Dedifferentiated amniotic fluid mesenchymal stem cell (primary cell): Measurements from ENCODE around the gene MYCN.
"Not testable (repeated sequence)": the region's sequence is repeated elsewhere in the genome, so short reads cannot be mapped to it uniquely, and the experiment has no call there.

Experiments used
- DNase-seq: peaks from one replicate; pipeline ENCODE4 v3.0.0-alpha.2; 2016; ENCODE audit errors: extremely low spot score

Gene MYCN

DNA sequence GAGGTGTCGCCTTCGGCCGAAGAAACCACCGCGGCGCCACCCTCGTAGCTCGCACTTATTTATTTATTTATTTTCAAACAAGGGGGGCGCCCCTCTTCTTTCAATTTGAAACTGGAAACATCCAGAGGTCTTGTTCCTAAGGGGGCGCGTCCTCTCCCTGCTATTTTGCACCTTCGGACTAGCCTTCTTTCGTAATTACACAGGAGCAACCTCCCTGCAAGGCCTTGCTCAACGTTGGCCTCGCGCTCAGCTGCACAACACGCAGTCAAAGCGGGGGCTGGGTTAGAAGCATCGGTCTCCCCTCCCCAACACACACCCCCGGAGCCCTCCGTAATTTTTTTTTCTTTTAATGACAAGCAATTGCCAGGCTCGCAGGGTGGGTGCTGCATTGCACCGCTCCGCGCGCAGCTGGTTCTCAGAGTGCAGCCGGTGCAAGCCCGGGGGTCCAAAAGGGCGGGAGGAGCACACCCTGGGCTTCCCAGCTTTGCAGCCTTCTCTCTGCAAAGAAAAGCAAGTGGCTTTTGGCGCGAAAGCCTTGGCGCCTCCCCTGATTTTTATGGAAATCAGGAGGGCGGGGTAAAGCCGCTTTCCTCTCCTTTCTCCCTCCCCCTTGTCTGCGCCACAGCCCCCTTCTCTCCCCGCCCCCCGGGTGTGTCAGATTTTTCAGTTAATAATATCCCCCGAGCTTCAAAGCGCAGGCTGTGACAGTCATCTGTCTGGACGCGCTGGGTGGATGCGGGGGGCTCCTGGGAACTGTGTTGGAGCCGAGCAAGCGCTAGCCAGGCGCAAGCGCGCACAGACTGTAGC is at the start of gene MYCN:
TSS of gene MYCN (plus strand) at position 697 of the 807 bp plus-strand sequence. CDS start 1,515 bp downstream, outside the sequence.
- DNase-seq: no peak

DNA sequence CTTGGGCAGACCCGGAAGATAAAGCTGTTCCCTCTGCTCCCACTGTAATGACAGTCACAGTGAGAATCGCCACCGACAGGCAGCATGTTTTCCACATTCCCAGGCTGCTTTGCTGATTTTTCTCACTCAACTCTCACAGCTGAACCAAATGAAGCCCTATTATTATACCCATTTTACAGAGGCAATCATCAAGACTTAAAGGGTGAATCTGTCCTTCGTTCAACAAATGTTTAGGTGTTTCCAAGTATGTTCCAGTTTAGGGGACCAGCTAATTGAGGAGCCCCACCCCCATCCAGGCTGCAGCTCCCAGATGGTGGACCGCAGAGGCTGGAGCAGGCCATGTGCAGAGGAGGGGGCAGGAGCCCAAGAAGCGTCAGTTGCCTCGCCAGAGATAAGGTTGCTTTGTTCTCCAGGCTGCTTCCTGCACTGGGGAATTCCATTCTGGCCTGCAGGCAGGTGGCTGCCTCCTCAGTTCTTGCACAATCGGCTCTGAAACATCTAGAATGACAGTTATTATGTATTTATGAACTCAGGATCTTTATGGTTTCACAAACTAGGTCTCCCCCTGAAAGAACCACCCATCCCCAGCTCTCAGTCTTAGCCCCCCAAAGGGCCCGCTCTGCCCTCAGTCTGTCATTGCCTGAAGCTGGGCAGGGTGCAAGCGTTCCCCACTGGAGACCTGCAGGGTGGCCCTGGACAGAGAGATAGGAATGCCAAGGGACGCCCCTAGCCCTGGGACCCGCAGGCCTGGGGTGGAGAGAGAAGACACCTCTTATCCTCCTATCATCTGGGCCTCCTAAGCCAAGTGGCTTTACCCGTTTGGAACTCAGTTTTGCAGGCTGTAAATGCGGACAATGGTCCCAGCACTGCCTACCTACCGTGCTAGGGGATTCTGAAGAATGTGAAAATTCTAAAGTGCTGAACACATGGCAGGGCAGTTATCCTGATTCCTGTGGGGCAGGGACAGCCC is 49.1 kb upstream of the MYCN start:
- DNase-seq: no peak

DNA sequence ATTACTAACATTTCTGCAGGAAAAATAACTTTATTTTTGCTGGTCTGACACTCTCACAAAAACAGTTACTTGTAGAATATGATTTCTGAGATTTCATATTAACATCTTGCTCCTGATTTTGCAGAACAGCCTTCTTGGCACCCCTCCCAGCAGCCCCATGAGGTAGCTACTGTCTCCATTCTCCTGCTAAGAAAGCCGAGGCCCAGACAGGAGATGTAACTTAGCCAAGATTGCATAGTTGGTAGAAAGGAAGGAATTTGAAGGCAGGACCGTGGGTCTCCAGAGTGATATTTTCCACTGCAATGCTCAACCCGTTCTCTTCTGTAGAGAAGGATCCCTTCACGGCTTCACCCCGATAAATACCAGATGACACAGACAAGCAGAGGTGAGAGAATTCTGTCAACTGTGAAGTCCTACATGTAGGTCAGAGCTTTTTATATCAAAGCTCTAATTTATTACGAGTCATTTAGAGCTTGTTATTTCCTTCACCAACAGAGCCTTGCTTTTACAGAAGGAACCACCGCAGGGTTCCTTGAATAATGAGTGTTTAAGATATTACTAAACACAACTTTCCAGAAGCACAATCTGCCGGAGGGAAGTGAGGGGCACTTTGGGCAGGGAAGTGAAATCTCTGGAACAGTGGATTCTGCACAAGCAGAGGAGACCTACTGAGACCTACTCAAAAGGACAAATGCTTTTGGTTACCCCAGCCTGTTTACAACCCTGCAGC is 48.0 kb upstream of the MYCN start:
- no peak for DNase-seq

DNA sequence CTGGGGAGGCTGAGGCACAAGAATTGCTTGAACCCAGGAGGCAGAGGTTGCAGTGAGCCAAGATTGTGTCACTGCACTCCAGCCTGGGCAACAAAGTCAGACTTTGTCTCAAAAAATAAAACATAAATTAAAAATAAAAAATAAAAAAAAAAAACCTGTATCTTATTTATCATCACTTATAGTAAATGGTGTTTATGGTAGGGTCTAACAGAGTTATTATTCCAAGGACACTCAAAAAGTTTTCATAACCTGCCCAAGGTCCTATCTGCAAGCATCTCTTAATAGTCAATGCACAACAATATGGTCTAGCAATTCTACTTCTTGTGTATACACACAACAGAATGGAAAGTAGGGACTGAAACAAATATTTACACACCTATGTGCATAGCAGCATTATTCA is 47.3 kb upstream of the MYCN start:
- no peak for DNase-seq

DNA sequence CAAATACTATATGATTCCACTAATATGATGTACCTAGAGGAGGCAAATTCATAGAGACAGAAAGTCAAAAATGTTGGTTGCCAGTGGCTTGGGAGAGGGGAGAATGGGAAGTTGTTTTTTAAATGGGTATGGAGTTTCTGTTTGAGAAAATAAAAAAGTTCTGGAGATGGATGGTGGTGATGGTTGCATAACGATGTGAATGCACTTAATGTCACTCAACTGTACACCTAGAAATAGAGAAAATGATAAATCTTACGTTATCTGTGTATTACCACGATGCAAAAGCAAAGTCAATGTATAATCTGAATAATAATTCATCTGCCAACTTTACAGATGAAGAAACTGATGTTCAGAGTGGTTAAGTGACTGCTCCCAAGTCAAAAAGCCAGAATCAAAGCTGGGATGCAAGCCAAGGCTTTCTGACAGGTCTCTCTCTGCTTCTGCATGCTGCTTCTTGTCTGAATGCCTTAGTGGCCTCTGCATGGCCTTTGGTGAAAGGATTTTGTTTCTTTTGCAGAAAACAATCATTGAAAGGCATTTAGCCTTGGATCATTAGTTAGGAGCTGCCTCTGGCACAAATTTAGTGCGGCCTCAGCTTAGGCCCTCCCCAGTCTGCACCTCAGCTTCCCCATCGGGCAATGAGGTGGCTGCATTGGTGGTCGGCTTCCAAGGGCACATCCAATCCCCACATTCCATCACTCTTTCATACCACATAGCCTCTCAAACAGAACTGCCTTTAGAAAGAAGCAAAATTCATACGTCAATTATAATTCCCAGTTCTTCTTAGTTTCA is 46.5 kb upstream of the MYCN start:
- no peak for DNase-seq

DNA sequence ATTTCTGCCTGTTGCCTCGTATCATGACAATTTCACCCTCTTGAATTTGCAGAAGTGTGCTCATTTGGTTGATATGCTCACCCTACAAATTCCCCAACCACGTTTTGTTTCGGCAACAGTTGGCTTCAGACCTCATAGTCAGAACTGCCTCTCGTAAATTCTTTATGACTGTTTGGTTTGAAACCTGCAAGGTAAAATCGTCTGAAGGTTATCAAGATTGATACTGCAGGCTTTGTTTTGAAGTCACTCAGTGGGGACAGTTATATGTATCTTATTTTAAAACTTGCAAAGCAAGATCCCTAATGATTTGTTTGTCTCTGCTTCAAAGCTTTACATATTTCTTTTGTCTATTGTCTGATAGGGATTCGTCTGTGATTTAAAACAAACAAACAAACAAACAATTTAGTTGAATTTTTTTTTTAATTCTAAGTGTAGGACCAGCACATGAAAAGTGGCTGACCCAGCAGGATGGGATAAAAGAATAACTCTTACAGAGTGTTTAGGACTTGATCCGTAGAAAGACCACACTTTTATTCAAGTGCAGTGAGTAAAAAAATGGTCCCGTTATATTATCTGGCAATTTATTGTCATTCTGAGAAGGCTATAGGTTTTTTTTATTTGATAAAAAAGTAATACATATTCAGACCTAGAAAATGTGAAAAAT is 45.7 kb upstream of the MYCN start:
- DNase-seq: no peak

DNA sequence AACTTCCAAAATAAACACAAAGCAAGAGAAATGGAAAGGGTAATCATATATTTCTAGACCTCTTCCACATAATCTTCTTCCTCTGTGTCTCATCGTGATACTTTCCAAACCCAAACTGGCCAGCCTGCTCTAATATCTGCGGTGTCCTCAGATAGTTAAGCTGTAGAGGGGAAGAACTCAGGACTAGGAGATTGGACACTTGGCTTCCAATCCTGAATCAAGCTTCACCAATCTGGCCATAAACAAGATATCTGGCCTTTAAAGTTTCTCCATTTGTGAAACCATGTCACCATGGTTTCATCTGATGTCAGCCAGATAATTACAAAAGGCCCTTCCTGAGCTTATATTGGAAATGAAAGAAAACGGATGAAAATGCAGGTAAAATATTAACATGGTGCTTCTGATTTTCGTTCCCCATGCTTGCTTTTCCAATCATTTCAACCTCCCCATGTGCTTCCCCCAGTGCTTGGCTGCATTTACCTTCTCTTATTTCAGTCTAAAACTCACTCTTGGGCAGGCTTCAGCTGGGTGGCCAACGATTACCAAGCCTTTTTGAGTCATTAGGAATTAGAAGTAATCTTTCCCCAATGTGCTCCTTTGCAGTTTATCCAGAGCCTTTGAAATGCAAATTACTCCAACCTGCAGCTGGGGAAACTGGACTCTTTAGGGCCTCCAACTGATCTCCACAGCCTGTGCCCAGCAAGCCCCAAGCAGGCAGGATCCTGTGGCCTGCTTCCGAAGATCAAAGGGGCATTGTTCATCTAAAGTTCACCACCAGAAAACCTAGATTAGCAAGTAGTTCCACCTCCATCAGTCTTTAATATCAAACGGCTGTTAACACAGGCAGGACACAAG is 44.5 kb upstream of the MYCN start:
- DNase-seq: no peak

DNA sequence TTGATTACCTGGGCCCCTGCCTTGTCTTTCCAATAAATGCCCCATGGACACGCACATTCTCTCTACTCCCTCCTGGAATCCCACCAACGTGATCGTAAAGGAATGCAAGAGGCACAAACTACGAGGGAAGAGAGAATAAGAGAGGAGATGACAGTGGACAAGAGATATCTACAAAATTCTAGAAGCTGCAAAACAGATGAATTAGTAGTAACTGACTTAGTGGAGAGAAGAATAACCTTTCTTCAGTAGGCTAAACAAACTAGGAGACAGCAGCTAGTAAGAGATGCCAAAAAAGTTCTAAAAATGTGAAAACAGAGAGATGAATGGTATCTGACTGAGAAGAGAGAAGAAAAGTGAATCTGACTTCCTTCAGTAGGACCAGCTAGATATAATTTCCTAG is 43.5 kb upstream of the MYCN start:
- no peak for DNase-seq

DNA sequence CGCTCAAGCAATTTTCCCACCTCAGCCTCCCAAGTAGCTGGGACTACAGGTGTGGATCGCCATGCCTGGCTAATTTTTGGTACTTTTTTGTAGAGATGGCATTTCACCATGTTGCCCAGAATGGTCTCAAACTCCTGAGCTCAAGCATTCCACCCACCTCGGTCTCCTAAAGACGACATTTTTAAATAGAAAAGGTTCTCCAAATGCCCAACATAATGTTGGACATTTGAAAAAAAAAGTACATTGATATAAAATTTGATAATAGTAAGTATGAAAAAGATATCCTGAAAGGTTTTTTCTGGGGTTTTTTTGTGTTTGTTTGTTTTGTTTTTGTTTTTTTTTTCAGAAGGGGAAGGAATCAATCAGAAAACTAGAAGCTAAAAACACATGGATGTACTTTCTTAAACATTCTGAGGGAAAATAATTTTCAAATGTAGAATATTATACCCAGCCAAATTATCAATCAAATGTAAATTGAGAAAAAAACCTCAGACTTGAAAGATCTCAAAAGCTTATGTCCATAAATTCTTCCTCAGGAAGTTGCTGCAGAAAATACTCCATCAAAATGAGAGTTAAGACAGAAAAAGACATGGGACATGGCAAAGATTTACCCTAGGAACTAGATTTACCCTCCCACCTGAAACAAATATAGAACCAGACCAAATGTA is 42.8 kb upstream of the MYCN start:
- no peak for DNase-seq

DNA sequence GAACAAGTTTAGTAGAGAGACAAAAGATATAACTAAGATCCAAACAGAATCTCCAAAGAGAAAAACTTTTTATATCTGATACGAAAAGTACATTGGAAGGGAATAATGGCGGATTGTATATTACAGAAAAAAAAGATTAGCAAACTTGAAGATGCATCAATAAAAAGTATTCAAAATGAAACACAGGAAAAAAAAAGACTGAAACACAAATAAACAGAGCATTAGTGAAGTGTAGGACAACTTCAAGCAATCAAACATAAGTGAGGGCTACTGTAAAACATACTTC is 41.1 kb upstream of the MYCN start:
- DNase-seq: no peak

DNA sequence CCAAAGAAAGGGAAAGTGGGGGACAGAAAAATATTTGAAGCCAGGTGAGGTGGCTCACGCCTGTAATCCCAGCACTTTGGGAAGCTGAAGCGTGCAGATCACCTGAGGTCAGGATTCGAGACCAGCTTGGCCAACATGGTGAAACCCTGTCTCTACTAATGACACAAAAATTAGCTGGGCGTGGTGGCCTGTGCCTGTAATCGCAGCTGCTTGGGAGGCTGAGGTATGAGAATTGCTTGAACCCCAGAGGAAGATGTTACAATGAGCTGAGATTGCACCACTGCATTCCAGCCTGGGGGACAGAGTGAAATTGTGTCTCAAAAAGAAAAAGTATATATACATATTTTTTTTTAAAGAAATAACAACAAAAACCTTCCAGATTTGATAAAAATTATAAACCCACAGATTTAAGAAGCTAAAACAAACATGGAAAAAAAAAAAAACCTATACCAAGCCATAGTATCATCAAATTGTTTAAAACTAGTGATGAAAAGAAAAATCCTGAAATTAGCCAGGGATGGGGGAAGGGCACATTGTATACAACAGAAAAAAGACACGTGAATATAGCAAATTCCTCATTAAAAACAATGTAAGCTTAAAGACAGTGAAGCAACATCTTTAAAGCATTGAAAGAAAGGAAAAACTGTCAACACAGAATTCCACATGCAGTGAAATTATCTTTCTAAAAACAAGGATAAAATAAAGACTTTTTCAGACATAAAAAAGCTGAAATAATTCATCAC is 40.4 kb upstream of the MYCN start:
- no peak for DNase-seq

DNA sequence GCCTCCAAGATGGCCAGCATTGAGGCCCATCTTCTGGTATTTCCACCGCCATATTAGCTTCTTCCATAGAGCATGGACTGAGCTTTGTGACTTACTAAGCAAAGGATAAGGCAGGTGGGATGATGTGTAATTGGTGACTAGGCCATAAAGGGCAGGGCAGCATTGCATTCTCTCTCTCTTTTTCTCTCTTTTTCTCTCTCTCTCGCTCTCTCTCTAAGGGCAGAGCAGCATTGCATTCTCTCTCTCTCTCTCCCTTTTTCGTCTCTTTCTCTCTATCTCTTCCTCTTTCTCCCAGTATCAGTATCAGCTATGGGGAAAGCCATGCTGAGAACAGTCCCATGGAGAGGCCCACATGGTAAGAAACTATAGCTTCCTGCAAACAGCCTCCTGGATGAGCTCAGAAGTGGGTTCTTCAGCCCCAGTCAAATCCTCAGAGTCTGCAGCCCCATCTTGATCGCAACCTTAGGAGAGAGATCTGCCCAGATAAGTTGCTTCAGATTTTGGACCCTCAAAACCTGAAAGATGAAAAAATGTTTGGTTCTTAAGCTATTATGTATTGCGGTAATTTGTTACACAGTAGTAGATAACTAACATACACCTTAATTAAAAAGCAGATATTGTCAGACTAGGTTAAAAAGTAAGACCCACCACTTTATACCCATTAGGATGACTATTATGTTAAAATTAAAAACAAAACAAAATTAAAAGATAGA is 39.1 kb upstream of the MYCN start:
- no peak for DNase-seq

DNA sequence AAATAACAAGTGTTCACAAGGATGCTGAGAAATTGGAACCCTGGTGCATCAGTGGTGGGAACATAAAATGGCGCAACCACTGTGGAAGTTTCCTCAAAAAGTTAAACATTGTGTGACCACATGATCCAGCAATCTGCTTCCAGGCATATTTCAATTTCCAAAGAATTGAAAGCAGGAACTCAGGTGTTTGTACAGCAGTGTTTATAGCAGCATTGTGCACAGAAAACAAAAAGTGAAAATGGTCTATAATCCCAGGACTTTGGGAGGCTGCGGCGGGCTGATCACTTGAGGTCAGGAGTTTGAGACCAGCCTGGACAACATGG is 38.6 kb upstream of the MYCN start:
- no peak for DNase-seq

DNA sequence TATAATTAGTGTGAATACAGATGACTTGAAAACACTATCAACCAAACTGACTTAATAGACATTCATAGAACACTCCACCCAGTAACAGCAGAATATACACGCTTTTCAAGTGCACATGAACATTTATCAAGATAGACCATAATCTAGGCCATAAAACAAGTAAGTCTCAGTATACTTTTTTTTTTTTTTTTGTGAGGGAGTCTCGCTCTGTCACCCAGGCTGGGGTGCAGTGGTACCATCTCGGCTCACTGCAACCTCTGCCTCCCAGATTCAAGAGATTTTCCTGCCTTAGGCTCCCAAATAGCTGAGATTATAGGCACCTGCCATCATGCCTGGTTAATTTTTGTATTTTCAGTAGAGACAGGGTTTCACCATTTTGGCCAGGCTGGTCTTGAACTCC is 36.4 kb upstream of the MYCN start:
- not testable (repeated sequence) for DNase-seq

DNA sequence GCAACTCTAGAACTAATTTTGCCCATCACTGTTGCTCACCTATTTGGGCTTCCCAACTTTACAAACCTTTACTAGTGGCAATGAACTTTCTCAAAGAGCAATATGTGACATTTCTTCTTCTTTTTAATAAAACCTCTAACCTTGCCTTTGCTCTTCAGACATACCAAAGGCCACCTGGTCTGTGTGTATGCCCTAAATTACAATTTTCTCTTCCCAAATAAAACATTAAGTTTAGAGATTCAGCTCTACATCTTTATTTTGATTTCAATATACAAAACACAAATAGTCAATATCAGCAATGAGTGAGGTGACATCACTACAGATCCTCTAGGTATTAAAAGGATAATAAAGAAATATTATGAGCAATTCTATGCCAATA is 35.1 kb upstream of the MYCN start:
- no peak for DNase-seq

DNA sequence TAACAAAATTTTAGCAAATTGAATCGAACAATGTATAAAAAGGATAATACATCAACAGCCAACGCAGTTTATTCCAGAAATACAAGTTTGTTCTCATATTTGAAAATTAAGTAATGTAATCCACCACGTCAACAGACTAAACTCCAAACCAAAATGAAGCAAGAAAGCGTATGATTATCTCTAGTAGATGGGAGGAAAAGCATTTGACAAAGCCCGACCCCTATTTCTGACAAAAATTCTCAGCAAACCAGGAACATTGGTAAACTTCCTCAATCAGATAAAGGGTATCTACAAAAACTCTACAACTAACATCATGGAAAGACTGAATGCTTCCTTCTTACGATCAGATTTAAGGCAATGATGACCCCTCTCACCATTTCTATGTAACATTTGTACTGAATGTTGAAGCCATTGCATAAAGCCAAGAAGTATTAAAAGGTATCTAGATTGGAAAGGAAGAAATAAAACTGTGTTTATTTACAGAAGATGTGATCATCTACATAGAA is 34.3 kb upstream of the MYCN start:
- no peak for DNase-seq

DNA sequence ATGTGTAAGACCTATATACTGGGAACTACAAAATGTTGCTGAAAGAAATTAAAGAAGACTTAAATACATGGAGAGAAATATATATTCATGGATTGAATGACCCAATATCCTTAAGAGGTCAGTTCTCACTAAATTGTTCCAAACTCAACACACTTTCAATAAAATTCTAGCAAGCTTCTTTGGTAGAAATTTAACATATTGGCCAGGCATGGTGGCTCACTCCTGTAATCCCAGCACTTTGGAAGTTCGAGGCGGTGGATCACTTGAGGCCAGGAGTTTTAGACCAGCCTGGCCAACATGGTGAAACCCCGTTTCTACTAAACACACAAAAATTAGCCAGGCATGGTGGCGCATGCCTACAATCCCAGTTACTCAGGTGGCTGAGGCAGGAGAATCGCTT is 33.6 kb upstream of the MYCN start:
- no peak for DNase-seq
